ENCODE measurements around the gene RASSF8. TPM values are rescaled to one million over a fixed set of nuclear protein-coding genes. Genes with fewer than 3 reads are reported as not detected.
A peak's percentile ranks its signal among the peaks of the same experiment; 100 is the strongest.

The RASSF8 gene
- total and polyA plus RNA-seq, 9 of the 15 experiments (the other 6 are each of a cell fraction or from before 2014, with no cell fraction given), result 0.01 to 0.36 (median 0.12) TPM; not detected in 1

DNA sequence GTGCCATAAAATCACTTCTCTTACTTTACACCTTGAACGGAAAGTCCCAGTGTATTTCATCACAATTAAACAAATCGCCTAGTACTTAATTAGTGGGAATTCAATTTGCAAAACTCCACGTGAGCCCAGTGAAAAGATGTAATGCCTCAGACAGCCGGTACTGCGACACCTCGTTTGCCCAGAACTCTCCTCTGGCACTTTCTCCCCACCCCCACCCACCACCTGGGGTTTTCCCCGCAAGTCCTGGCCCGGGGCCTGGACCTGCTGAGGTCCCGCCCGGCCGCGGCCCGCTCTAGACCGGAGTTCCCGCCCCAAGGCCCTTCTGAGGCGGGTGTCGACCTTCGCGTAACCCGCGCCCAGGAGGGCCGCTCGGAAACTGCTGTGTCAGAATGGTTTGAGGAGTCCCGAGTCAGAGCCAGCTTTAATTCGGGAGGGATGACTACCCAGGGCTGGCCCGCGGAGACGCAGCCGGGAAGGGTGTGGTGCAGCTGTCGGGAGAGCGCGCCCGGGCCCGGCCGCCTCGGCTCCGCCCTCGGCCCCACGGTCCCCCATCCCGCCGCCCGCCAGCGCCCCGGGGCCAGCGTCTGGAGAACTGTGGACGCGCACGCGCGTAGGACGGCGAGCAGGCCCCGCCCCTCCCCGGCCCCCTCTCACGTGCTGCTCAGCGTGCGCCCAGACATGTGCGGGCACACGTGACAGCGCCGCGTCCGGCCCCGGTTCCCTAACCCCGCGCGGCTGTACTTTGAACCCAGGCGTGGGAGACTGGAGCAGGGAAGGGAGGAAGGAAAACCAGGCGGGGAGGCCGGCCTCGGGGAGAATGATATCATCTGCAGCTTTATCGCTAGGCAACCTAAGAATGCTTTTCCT is 155.6 kb downstream of the RASSF8 start (continued):
- TF ChIP-seq ZNF696 (CRISPR knock-in tag; conservative IDR thresholded peaks at IDR 0.05), result no peak
- TF ChIP-seq SMAD1 (IDR thresholded peaks at IDR 0.05; ENCODE audit: low read depth, low read length, partially characterized antibody), result no peak
- TF ChIP-seq TAF1 (IDR thresholded peaks at IDR 0.05; ENCODE audit: control insufficient read depth, extremely low read depth, insufficient read depth, low read length, severe bottlenecking), result peak; percentile 27
- TF ChIP-seq ZKSCAN3 (CRISPR knock-in tag; IDR thresholded peaks at IDR 0.05), result no peak
- no peak for TF ChIP-seq POLR2H (tag; IDR thresholded peaks at IDR 0.05; ENCODE audit: low read depth)
- no peak for TF ChIP-seq ZNF644 (tag; IDR thresholded peaks at IDR 0.05; ENCODE audit: low read depth)
- TF ChIP-seq MEIS2 (IDR thresholded peaks at IDR 0.05; ENCODE audit: partially characterized antibody), result no peak
- no peak for TF ChIP-seq TAF9B (IDR thresholded peaks at IDR 0.05; ENCODE audit: partially characterized antibody)
- peak; percentile 31; the same call in 1 of the 2 replicates for TF ChIP-seq SMARCE1 (IDR thresholded peaks at IDR 0.05)
- no peak for TF ChIP-seq KDM2B (CRISPR knock-in tag; IDR thresholded peaks at IDR 0.05)
- TF ChIP-seq, protein P1, sequence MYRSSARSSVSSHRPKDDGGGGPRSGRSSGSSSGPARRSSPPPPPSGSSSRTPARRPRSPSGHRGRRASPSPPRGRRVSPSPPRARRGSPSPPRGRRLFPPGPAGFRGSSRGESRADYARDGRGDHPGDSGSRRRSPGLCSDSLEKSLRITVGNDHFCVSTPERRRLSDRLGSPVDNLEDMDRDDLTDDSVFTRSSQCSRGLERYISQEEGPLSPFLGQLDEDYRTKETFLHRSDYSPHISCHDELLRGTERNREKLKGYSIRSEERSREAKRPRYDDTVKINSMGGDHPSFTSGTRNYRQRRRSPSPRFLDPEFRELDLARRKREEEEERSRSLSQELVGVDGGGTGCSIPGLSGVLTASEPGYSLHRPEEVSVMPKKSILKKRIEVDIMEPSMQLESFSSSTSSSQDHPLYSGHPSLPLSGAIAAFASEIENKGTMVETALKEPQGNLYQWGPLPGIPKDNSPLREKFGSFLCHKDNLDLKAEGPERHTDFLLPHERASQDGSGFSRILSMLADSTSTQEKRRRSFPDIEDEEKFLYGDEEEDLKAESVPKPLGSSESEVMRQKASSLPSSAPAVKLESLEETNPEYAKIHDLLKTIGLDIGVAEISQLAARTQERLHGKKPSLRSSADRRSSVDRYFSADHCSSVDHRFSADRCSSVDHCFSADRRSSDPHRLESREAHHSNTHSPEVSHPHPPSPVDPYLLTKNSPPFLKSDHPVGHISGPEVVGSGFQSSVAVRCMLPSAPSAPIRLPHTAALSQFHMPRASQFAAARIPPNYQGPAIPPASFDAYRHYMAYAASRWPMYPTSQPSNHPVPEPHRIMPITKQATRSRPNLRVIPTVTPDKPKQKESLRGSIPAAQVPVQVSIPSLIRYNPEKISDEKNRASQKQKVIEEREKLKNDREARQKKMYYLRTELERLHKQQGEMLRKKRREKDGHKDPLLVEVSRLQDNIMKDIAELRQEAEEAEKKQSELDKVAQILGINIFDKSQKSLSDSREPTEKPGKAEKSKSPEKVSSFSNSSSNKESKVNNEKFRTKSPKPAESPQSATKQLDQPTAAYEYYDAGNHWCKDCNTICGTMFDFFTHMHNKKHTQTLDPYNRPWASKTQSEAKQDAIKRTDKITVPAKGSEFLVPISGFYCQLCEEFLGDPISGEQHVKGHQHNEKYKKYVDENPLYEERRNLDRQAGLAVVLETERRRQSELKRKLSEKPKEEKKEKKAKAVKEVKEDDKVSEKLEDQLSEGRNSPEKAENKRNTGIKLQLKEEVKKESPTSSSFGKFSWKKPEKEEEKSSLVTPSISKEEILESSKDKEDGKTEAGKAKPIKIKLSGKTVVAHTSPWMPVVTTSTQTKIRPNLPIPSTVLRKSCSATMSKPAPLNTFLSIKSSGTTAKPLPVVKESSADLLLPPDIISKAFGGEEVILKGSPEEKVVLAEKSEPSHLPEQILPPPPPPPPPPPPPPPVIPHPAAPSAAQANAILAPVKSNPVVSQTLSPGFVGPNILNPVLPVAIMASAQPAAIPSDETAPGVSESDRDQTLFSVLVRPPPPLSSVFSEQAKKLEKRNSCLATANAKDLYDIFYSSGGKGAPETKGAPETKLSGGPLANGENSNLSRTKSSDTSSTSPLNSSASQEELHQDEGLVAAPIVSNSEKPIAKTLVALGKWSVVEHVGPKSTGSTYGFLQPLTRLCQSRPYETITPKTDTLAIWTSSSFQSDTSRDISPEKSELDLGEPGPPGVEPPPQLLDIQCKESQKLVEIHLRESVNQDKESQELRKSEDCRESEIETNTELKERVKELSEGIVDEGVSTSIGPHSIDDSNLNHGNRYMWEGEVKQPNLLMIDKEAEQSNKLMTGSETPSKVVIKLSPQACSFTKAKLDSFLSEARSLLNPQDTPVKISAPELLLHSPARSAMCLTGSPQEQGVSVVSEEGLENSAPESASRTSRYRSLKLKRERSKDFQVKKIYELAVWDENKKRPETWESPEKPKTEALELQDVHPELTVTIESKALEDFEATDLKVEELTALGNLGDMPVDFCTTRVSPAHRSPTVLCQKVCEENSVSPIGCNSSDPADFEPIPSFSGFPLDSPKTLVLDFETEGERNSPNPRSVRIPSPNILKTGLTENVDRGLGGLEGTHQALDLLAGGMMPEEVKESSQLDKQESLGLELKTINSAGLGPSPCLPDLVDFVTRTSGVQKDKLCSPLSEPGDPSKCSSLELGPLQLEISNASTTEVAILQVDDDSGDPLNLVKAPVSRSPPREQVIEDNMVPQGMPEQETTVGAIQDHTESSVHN (IDR thresholded peaks at IDR 0.05; ENCODE audit: borderline replicate concordance in 1 of 2, low read depth in 1 of 2), result no peak
- TF ChIP-seq NUFIP1 (IDR thresholded peaks at IDR 0.05; ENCODE audit: partially characterized antibody), result no peak
- no peak for TF ChIP-seq STAT5A (IDR thresholded peaks at IDR 0.05; ENCODE audit: borderline replicate concordance, low read length)
- TF ChIP-seq FIP1L1 (IDR thresholded peaks at IDR 0.05; ENCODE audit: low read depth, low read length, poor library complexity, severe bottlenecking), result no peak
- no peak for TF ChIP-seq HDAC8 (tag; IDR thresholded peaks at IDR 0.05)
- TF ChIP-seq, protein P2, sequence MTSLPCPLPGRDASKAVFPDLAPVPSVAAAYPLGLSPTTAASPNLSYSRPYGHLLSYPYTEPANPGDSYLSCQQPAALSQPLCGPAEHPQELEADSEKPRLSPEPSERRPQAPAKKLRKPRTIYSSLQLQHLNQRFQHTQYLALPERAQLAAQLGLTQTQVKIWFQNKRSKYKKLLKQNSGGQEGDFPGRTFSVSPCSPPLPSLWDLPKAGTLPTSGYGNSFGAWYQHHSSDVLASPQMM (CRISPR knock-in tag; IDR thresholded peaks at IDR 0.05), result no peak
- TF ChIP-seq OTX1 (CRISPR knock-in tag; IDR thresholded peaks at IDR 0.05), result 0 out of 2 replicates have a peak, but pooled peaks have one; percentile 4
- TF ChIP-seq HMG20B (CRISPR knock-in tag; IDR thresholded peaks at IDR 0.05), result no peak
- no peak for TF ChIP-seq CAMTA2 (CRISPR knock-in tag; conservative IDR thresholded peaks at IDR 0.05)
